HG02623 (cell line): ENCODE results near the gene APP.
"Not testable (repeated sequence)": the region's sequence is repeated elsewhere in the genome, so short reads cannot be mapped to it uniquely, and the experiment has no call there.

Experiments used
- ATAC-seq: cut with Tn5 transposase; IDR thresholded peaks from one replicate; pipeline ENCODE4 v1.9.1; 2021; ENCODE audit warnings: moderate library complexity; ENCODE audit not compliant: unreplicated experiment

Gene APP

GRCh38 chr21:26025536-26026512 lies 144.7 kb downstream of the APP start:
- no peak for ATAC-seq

GRCh38 chr21:26023406-26023805 lies 147.2 kb downstream of the APP start:
- not testable (repeated sequence) for ATAC-seq

DNA sequence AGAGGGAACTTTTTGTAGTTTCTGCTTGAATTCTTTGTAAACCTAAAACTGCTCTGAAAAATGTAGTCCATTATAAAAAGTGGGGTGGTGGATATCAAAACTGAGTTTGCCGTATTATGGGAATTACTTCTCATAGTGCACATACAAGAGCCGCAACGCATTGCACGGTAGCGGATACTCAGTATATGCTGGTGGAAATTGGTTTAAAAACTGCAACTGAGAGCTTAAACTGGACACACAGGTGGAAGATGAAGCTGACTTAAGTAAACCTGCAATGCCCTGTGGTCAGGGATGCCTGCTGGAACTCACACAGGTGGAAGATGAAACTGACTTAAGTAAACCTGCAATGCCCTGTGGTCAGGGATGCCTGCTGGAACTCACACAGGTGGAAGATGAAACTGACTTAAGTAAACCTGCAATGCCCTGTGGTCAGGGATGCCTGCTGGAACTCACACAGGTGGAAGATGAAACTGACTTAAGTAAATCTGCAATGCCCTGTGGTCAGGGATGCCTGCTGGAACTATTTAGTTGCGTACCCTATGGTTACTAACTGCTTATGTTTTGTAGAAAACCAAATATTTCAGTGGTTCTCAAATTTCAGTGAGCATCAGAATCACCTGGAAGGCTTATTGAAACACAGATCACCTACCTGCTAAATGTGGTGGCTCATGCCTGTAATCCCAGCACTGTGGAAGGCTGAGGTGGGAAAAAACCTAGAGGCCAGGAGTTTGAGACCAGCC lies 147.8 kb downstream of the APP start:
- not testable (repeated sequence) for ATAC-seq

- ATAC-seq, result no peak
These were observed 150.1 kb downstream of the APP start for GRCh38 chr21:26020510-26020909.

- no peak for ATAC-seq
These were observed 150.5 kb downstream of the APP start for GRCh38 chr21:26020081-26020480.

- no peak for ATAC-seq
These were observed 151.3 kb downstream of the APP start for GRCh38 chr21:26019236-26019635.

GRCh38 chr21:26013970-26014369 lies 156.6 kb downstream of the APP start:
- ATAC-seq, result no peak

- ATAC-seq, result not testable (repeated sequence)
These were observed 158.1 kb downstream of the APP start for GRCh38 chr21:26012482-26012881.

- no peak for ATAC-seq
These were observed 159.2 kb downstream of the APP start for GRCh38 chr21:26011292-26011940.

- ATAC-seq, result no peak
These were observed 162.5 kb downstream of the APP start for GRCh38 chr21:26007951-26008498.

GRCh38 chr21:26005464-26005863 lies 165.1 kb downstream of the APP start:
- ATAC-seq, result no peak

DNA sequence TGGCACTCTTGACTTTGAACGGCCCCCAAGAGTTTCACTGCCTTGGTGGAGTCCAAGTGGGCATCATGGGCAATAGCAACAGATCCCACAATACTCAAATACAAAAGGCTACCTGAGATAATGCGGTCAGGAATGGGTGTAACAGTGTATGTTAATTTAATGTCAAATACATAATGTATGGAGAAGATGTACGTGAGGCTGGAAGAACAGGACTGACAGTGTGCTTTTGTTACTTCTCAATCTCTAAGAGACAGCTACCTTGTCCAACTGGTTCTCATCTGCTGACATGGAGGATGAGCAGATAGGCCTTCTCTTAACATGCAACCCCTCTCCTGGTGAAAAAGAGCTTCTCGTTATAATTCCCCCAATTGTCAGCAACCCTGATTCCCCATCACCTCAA lies 167.2 kb downstream of the APP start:
- no peak for ATAC-seq

GRCh38 chr21:26001356-26001755 lies 169.2 kb downstream of the APP start:
- ATAC-seq, result no peak

- no peak for ATAC-seq
These were observed 170.5 kb downstream of the APP start for GRCh38 chr21:25999921-26000582.

GRCh38 chr21:25997788-25998611 lies 172.6 kb downstream of the APP start:
- no peak for ATAC-seq

GRCh38 chr21:25995278-25995677 lies 175.3 kb downstream of the APP start:
- no peak for ATAC-seq

DNA sequence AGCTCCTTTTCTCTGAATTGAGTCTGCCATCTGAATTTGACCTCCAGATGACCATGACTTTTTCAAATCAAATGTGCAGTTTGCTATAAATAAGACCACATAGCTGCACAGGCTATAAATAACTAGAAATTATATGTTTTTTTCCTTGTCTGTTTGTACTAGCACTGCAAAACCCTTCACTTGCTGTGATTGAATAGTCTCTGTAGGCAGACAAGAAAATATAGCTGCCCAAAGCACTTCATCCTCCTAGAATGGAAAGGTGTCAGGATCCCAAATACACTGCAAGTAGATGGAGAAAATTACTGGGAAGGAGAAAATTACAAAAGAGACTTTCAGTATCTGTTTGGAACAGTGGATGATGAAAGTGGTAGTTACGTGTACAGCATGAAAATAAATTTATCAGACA lies 175.8 kb downstream of the APP start:
- no peak for ATAC-seq

DNA sequence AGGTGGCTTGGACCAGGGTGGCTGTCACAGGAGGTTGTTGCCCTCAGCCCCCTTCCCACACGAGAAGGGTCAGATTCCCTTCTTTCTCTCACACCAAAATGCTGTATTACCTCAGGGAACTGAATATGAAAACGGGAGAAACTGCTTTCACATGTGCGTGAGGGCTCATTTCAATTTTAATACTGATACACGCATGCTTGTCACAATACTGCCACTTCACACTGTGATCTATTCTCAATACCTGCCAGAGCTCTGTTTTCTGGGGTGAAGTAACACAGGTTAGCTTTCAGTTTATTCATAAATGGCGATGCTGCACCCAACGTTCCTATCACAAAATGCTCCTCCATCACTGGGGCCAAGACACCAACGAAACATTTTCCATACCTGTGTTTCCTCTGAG lies 181.8 kb downstream of the APP start:
- no peak for ATAC-seq

DNA sequence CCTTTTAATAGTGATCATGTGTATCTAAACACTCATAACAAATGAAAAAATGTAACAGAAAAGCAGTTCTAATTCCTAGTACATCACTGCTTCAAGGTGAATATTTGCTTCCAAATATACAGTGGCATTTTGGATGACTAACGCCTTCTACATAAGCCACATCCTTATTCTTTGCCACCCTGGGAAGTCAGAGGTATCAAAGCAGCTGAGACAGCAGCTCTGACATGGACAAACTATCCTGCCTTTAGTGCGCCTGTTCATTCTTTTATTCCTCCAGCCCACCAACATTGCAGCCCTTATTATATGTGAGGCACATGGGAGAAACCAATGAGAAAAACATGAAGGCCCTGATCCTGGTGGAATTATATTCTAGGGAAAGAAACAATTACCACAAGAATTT lies 183.0 kb downstream of the APP start:
- no peak for ATAC-seq

DNA sequence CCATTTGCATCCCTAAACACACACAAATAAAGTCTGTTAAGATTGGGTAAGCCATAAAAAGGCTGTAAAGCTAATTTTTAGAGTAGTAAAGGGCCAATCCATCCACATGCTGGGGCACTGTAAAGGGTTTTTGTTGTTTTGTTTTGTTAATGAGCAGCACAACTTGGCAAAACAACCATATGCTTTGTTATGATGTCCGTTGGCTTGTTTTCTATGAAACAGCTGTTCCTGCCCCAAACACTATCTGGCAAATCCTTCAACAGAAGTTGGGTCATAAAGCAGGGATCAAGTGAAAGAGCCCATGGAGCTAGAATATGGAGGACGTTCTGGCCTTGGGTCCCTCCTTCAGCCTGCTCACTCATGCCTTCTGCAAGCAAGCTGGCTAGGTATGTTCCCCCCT lies 183.6 kb downstream of the APP start:
- no peak for ATAC-seq
